ENCODE measurements around the gene ROR1.

ROR1 gene

GRCh38 chr1:63888984-63889383 is 115.2 kb downstream of the ROR1 start:
- DNase-seq, result no peak

GRCh38 chr1:63890468-63890867 is 116.7 kb downstream of the ROR1 start:
- no peak for DNase-seq

GRCh38 chr1:63891060-63891690 is 117.4 kb downstream of the ROR1 start:
- DNase-seq, result no peak

- DNase-seq, result peak; percentile 3
Measured at GRCh38 chr1:63892632-63893395, 119.0 kb downstream of the ROR1 start.

GRCh38 chr1:63893976-63894375 is 120.2 kb downstream of the ROR1 start:
- DNase-seq, result no peak

- DNase-seq, result no peak
Measured at GRCh38 chr1:63894627-63895265, 120.9 kb downstream of the ROR1 start.

- DNase-seq, result no peak
Measured at GRCh38 chr1:63896755-63897154, 122.9 kb downstream of the ROR1 start.

GRCh38 chr1:63898428-63899196 is 124.8 kb downstream of the ROR1 start:
- DNase-seq, result no peak

- DNase-seq, result no peak
Measured at GRCh38 chr1:63901094-63901493, 127.3 kb downstream of the ROR1 start.

- no peak for DNase-seq
Measured at GRCh38 chr1:63902844-63903589, 129.2 kb downstream of the ROR1 start.

- DNase-seq, result no peak
Measured at GRCh38 chr1:63903947-63904610, 130.3 kb downstream of the ROR1 start.

- no peak for DNase-seq
Measured at GRCh38 chr1:63904826-63905225, 131.0 kb downstream of the ROR1 start.

GRCh38 chr1:63906047-63906704 is 132.4 kb downstream of the ROR1 start:
- DNase-seq, result no peak

- DNase-seq, result no peak
Measured at GRCh38 chr1:63907051-63907450, 133.2 kb downstream of the ROR1 start.

- DNase-seq, result no peak
Measured at GRCh38 chr1:63908016-63908415, 134.2 kb downstream of the ROR1 start.

- DNase-seq, result no peak
Measured at GRCh38 chr1:63909526-63909925, 135.7 kb downstream of the ROR1 start.

- no peak for DNase-seq
Measured at GRCh38 chr1:63911049-63911448, 137.2 kb downstream of the ROR1 start.

GRCh38 chr1:63912643-63913042 is 138.8 kb downstream of the ROR1 start:
- DNase-seq, result no peak

GRCh38 chr1:63913533-63913932 is 139.7 kb downstream of the ROR1 start:
- DNase-seq, result no peak

- no peak for DNase-seq
Measured at GRCh38 chr1:63914241-63914640, 140.4 kb downstream of the ROR1 start.

- no peak for DNase-seq
Measured at GRCh38 chr1:63914706-63915105, 140.9 kb downstream of the ROR1 start.

- DNase-seq, result no peak
Measured at GRCh38 chr1:63915121-63915520, 141.3 kb downstream of the ROR1 start.
